Measurements from ENCODE around the gene SNX2.

The SNX2 gene

DNA sequence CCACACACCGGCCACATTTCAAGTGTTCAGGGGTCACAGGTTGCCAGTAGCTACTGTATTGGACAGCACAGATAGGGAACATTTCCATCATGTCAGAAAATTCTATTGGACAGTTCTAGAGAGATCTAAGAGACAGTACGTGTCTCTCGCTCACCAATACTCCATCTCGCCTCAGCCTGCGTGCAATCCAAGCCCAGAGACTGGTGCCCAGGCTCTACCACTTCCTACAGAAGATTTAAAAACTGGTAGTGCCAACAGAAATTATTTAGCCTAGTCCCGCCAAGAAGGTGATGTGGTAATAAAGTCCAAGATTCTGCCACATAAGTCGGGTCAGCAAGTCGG, 390 bp upstream of the SNX2 start:
- DNase-seq: no peak

DNA sequence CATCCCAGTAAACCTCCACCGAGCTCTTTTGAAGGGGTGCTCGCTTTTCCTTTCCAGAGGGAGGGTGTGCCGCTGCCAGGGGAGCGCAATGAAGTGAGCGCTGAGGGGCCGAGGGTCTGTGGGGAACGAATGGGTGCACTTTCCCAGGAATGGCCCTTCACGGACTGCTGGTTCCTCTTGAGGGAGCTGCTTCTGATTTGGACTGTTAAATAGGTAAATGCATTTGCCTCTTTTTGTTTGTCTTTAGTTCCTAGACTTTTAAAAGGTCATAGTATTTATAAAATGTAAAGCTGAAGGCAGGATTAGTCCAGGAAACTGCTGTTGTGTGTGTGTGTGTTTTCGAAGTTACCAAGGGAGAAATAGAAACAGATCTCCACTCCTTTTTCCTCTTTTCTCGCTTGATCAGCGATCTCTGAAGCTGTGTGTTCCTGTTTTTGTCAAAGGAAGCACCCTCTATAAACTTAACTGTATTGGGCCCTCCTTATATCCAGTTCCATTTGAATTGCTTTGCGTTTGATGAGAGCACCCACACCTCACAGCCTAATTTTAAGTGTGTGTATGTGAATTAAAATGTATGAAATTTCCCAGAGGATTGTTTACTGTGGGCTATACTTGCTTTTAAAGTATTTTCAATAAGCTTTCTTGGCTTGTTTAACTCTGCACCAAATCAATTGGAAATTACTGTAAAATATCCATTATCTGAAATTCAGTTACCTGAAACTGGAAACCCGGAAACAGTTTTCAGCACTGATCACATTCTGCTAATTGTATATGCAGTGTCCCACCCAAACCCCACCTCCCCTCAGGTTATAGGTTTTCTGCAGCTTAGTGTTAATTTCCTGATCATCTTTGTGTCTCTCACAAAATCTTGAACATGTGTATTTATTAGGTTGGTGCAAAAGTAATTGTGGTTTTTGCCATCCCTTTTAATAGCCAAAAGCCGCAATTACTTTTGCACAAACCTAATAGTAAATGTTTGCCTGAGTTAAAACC, 966 bp downstream of the SNX2 start:
- peak; percentile 22 for DNase-seq

DNA sequence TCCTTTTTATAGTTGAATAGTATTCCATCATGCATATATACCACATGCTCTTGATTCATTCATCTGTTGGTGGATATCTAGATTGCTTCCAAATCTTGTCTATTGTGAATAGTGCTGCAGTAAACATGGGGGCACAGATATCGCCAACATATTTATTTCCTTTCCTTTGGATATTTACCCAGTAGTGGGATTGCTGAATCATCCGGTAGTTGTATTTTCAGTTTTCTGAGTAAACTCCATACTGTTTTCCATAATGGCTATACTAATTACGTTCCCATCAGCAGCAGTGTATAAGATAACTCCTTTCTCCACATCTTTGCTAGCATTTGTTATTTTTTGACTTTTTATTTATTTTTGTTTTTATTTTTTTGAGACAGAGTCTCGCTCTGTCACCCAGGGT, 3.3 kb downstream of the SNX2 start:
- no peak for DNase-seq

DNA sequence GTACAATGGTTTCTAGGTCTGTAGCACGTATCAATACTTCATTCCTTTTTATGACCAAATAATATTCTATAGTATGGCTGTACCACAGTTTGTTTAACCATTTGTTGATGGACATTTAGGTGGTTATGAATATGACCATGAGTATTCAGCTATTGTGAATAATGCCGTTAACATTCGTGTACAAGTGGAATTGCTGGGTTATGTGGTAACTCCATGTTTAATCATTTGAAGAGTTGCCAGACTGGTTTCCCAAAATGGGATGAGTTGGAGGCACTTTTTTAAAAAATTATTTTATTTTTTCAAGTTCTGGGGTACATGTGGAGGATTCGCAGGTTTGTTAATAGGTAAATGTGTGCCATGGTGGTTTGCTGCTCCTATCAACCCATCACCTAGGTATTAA, 4.6 kb downstream of the SNX2 start:
- DNase-seq: no peak

DNA sequence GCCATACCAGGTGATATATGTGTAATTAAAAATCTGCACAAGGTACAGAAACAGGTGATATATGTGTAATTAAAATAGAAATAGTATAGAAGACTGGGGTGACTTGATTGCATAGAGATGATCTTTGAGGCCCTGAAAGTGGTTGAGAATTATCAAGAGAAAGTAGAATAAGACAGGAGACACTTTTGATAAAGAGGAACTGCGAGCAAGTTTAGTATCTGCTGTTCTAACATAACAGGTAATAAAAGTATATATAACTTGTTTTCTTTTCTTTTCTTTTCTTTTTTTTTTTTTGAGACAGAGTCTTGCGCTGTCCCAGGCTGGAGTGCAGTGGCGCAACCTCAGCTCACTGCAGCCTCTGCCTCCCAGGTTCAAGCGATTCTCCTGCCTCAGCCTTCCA, 5.4 kb downstream of the SNX2 start:
- no peak for DNase-seq

DNA sequence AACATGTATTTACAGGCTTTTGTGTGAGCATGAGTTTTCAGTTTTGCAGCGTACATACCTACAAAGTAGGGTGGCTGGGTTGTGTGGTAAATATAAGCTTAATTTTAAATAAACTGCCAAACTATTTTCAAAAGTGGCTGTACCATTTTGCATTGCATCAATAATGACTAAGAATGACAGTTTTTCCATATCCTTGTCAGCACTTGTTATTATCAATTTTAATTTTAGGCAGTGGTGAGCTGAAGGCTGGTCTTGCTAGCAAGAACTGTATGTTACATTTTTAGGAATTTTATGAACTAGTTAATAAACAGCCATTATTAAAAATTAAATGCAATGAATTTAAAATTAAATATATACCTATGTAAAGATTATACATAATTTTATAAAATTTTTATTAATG, 6.6 kb downstream of the SNX2 start:
- no peak for DNase-seq

DNA sequence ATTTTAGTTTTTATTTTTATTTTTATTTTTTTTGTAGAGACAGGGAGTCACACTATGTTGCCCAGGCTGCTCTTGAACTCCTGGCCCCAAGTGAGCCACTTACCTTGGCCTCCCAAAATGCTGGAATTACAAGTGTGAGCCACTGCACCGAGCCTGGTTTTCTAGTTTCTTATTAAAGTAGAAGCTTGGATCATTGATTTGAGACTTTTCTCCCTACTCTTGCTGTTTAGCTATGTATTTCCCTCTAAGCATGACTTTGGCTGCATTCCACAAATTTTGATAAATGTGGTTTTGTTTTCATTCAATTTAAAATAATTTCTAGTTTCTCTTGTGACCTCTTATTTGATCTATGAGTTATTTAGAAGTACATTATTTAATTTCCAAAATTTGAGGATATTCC, 10.4 kb downstream of the SNX2 start:
- DNase-seq: no peak

DNA sequence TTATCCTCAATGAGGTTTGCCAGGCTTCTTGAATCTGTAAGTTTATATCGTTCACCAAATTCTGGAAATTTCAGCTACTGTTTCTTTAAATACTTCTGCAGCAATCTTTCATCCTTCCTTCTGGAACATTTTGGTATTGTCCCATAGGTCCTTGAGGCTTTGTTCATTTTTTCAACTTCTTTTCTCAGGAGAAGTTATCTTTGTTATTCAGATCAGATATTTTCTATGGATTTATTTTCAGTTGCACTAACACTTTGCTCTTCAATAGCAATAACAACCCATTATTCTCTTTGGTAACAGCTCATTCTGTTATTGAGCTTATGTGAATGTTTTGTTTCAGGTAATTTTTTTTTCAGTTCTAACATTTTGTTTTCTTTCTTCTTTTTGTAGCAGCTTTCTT, 13.5 kb downstream of the SNX2 start:
- no peak for DNase-seq

DNA sequence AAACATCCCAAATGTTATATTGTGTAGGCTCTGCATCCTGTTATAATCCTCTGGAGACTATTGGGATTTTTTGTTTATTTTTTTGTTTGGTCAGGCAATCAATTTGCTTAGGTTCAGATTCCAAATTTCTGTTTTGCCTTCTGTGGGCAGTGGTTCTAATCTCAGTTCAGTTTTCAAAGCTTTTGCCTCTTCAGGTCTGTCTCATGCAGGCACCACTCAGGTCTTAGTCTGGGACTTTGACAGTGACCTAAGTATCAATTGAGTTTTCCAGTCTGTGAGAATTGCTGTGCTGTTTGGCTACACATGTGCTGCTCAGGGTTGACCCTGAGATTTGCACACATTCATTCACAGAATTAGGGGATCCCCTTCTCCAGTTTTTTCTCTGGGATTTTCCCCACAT, 14.1 kb downstream of the SNX2 start:
- no peak for DNase-seq

DNA sequence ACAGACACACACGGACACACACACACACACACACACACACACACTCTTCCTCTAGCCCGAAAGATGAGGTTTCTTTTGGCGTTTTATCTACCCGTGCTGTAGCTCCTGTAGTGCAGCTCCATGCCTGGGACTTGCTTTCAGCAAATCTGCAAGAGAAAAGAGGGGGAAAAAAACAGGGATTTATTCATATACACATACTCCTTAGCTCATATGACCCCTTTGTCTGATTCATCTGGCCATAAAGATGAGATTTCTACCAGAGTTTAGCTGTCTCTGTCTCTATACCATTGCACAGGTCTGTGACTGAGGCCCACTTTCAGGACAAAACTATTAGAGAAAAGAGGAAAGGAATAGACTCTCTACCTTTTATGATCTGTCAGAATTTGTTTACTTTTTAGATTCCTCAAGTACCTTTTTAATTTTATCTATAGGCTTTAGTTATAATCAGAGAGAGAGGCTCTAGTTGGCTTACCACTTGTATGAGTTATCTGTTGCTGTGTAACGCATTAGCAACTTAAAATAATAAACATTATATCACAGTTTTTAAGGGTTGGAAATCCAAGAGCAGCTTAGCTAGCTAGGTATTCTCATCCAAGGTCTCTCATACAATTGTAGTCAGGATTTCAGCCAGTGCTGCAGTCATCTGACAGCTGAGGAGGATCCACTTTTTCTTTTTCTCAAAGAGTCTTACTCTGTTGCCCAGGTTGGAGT, 14.7 kb downstream of the SNX2 start:
- DNase-seq: no peak

DNA sequence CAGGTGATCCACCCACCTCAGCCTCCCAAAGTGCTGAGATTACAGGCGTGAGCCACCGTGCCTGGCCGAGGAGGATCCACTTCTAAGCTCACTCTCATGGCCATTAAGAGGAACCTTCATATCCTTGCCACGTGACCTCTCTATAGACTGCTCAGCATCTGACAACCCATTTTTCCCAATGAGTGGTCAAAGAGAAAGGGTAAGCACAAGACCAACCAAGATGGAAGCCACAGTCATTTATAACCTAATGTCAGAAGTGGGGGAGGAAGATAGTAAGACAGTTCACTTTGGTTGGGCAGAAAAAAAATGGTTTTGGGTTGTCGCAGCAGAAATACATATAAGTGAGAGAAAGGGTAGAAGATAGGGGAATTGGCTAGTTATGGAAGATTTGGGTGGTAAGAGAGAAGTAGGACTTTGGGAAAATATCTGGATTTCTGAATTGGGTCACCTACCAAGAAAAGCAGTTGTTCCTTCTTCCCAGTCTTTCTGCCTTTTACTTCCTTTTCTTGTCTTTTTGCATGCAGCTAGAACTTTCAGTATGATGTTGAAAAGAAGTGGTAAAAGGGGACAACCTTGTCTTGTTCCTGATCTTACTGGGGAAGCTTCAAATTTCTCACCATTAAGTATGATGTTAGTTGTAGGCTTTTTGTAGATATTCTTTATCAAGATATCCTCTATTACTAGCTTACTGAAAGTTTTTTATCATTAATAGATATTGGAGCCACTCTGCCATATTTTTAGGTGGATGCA, 15.6 kb downstream of the SNX2 start:
- DNase-seq: no peak

DNA sequence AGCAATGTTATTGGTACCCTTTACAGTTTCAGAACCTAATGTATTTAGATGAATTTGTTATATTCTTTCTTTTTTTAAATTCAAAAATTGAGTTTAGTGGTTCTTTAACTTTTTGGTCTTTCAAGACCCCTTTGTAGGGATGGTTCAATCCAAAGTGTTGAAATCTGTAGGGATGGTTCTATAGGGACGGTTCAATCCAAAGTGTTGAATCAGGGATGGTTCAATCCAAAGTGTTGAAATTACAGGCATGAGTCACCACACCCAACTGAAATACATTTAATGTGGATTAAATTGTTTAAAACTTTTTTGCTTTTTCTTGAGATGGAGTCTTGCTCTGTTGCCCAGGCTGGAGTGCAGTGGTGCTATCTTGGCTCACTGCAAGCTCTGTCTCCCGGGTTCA, 30.6 kb downstream of the SNX2 start:
- DNase-seq: no peak

DNA sequence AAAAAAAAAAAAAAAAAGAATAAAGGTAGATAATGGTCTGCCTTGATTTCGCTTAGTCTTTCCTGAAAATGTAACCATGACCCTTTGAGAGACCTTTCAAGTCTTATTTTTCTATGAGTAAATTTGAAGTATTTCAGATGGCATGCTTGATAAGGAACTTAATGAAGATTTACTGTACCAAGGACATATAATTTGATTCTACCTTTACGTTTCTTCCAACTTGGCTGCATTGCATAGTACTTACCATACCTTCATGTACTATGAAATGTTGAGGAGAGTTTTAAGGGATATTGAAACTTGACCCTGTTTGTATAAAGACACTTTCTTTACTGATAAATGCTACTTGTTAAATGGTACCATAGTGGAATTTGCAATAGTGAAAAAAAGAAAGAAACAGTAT, 35.5 kb downstream of the SNX2 start:
- DNase-seq: no peak

DNA sequence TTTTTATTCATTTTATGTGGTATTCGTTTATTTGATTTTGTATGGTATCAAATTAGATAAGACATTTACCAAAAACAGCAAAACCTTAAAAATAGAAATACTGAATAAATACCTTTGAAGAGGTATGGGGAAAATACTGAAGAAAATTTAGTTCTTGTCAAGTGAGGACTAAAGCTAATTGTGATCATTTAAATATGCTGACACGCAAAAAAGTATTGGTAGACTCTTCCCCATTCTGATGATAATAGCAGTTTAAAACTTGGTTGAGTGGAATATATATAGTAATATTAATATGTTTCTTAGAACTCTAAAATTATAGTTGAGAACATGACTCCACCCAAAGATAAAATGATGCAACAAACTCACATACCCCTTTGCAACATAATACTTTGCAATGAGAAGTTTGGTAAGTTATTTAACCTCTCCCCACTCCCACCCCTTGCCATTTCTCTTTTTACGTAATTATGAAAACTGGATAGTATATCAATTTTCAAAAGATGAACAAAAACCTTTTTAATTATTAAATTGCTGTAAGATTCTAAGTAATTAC, 40.4 kb downstream of the SNX2 start:
- DNase-seq: no peak

DNA sequence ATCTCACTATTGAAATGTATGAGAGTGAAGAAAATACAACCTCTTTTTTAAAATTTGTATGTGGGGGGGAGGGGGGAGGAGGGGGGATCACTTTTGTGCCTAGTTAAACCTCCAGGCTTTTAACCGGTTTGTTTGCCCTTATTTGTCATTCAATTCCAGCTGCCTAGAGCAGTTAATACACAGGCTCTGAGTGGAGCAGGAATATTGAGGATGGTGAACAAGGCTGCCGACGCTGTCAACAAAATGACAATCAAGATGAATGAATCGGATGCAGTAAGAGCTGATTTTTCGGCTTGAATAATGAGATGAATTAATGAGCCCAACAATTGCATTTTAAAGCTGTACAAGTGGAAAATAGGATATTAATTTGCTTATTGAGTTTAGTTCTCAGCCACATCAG, 41.9 kb downstream of the SNX2 start:
- DNase-seq: no peak

DNA sequence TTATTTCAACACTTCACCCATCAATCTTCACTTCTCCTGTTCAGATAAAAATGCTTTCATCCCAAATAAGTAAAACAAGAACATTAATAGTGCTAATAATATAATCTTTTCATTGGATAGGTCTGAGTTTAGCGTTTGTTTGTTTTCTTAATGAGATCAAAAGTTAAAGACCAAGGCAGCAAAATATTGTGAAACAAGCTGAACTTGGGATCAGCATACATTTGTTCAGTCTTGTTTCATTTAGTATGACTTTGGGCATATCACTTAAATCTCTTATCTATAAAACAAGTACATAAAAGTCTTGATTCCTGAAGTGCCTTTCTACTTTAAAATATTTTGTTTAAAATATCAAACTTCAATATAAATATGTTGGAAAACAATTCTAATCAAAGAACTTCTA, 57.1 kb downstream of the SNX2 start:
- no peak for DNase-seq

DNA sequence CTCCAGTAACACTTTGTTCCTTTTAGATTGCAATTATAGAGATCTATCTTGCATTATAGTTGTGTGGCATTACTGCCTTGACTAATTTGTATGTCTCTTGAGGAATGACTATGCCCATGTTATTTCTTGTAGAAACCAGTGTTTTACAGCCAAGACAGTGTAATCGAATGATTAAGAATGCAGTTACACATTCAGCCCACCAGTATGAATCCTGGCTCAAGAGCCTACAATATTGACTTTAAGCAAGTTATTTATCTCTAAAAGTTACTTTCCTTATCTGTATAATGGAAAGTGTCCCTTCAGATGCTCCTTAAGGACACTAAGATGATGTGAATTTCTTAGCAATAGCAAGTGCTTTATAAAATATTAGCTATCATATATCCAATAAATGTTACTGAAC, 60.8 kb downstream of the SNX2 start:
- DNase-seq: no peak

DNA sequence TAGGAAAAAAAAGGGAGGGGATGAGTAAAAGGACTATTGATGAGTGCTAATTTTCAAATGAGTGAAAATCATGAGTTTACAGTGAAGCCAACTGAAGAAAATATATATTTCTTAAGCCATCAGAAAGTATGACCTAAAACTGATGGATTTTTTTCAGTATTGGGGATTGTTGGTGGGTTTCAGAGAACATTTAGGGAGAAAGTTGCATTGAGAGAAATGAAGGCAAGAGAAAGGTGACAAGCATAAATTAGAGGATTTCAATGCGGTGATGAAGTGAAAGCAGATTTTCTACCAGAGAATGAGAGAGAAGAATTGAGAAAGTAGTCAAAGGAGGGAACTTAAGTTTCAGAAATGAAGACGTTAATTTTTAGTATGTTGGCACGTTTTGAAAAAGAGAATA, 62.1 kb downstream of the SNX2 start:
- no peak for DNase-seq

DNA sequence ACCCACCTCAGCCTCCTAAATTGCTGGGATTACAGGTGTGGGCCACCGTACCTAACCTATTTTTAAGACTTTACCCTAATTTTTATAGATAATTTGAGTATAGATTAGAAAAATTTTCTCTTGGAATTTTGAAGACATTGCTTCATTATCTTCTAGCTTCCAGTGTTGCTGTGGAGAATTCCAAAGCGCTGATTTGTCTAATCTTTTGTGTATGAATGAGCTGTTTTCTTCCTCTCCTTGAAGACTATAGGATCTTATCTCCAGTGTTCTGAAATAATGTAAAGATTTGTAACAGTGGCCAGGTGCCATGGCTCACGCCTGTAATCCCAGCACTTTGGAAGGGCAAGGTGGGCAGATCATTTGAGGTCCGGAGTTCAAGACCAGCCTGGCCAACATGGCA, 64.9 kb downstream of the SNX2 start:
- no peak for DNase-seq

DNA sequence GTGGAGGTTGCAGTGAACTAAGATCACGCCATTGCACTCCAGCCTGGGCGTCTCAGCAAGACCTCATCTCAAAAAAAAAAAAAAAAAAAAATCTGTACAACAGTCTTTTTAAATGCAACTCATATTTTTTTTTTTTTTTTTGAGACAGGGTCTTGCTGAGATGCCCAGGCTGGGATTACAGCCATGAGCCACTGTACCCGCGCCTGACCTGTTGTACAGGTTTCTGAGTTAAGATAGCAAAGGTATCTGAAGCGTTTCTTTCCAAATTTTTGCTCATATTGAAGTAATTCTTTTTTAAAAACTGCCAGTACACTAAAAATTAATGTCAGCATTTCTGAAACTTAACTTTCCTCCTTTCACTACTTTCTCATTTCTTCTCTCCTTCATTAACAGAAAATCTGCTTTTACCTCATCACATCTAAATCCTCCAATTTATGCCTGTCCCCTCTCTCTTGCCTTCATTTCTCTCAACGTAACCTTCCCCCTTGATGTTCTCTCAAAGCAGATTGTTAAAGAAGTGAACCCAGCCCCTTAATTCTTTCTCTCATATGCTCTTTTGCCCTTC, 67.2 kb downstream of the SNX2 start:
- no peak for DNase-seq

DNA sequence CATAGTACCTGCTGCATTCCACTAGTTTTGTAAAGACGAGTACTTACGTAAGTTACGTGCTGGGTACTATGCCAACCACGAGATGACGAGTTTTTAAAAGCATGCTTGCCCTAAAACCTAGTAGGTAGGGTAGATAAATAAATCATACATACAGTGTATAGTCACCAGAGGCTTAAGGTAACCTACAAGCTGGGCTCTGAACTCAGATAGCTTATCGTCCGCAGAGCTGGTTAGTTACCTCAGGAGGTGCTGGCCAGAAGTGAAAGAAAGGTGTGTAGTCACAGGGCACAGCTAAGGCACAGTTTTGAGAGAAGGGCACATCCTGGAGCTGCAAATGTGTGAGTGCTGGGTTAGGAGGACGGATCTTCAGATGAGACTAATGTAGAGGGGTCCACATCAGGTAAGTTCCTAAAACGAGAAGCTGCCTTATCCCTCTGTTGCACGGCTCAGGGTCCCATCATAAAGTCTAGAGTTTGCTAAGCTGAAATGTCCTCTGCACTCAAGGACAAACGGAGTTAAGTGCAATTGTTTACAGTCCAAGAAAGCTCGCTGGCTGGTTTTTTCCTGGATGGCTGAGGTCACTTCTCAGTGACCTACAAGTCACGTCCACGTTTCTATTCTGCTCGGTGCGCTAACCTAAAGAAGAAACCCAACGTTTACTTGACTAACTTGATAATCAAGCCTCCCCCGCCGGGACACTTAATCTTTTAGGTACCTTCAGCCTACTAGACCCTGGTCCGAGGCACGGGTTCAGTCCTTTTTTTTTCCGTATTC, 69.4 kb downstream of the SNX2 start:
- no peak for DNase-seq

DNA sequence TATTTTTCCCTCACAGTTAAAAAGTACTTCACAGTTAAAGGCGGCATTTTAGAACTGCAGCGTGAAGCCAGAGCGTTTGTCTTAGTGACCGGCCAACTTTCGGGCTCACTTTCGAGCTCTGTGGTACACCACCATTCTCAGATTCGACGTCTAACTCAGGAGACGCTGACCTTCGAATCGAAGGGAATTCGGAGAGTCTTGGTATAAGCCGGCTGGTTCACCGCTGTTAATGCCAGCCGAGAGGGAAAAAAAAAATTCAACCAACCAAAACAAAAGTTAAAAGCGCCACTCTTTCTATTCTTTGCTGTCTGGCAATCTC, 70.0 kb downstream of the SNX2 start:
- DNase-seq: no peak

All from NCI-H2029 (cell line).